ENCODE results near the gene ANAPC2.

- TF ChIP-seq CTCF (IDR thresholded peaks at IDR 0.05) (no peak), EP300 (IDR thresholded peaks at IDR 0.05) (no peak), POLR2A (IDR thresholded peaks at IDR 0.05) (no peak)
These were observed 46.5 kb upstream of the ANAPC2 start for GRCh38 chr9:137234758-137235423.

Measured in ovary (tissue), 3 donors.